Measurements from ENCODE around the gene AAGAB.

DNA sequence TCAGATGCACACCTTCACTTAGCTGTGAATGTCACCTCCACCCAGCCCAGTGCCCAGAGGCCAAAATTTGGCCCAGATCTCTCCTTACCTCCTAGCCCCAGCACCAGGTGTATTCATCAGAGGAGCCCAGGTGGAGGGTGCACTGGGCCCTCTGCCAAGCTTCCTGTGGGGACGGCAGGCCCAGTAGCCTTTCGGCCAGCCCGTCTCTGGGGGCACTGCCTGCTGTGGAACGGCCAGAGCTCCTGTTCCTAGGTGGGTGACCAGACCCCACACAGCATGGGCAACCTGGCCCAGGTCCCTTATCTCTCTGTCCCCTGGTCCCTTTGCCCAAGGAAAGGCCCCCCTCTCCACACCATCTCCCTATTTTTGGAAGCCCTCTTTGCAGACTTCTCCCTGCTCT is 67.8 kb downstream of the AAGAB start:
- no peak for TF ChIP-seq CTCF (IDR thresholded peaks at IDR 0.05)
- no peak for TF ChIP-seq POLR2AphosphoS5 (IDR thresholded peaks at IDR 0.05; ENCODE audit: low read depth, low read length)
- TF ChIP-seq, protein P1, sequence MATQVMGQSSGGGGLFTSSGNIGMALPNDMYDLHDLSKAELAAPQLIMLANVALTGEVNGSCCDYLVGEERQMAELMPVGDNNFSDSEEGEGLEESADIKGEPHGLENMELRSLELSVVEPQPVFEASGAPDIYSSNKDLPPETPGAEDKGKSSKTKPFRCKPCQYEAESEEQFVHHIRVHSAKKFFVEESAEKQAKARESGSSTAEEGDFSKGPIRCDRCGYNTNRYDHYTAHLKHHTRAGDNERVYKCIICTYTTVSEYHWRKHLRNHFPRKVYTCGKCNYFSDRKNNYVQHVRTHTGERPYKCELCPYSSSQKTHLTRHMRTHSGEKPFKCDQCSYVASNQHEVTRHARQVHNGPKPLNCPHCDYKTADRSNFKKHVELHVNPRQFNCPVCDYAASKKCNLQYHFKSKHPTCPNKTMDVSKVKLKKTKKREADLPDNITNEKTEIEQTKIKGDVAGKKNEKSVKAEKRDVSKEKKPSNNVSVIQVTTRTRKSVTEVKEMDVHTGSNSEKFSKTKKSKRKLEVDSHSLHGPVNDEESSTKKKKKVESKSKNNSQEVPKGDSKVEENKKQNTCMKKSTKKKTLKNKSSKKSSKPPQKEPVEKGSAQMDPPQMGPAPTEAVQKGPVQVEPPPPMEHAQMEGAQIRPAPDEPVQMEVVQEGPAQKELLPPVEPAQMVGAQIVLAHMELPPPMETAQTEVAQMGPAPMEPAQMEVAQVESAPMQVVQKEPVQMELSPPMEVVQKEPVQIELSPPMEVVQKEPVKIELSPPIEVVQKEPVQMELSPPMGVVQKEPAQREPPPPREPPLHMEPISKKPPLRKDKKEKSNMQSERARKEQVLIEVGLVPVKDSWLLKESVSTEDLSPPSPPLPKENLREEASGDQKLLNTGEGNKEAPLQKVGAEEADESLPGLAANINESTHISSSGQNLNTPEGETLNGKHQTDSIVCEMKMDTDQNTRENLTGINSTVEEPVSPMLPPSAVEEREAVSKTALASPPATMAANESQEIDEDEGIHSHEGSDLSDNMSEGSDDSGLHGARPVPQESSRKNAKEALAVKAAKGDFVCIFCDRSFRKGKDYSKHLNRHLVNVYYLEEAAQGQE (IDR thresholded peaks at IDR 0.05; ENCODE audit: insufficient read depth in 1 of 2, low read depth in 2 of 2, low read length in 1 of 2) = no peak
- no peak for TF ChIP-seq TCF7L2 (IDR thresholded peaks at IDR 0.05; ENCODE audit: low read depth, low read length)

Data from Panc1 (cell line).